ENCODE data around the gene MRPL28. TPM values are rescaled to one million over a fixed set of nuclear protein-coding genes. Genes with fewer than 3 reads are reported as not detected.

Gene MRPL28
- polyA plus RNA-seq, 1 of the 3 experiments (the other 2 are of a cell fraction), result 320 TPM

- no peaks in the 10 kb centered on the region for H3K9me3 ChIP-seq
- TF ChIP-seq CTCF (IDR thresholded peaks at IDR 0.05) (peak; percentile 80), RXRA (IDR thresholded peaks at IDR 0.05; ENCODE audit: borderline replicate concordance, low read depth) (no peak), RAD21 (IDR thresholded peaks at IDR 0.05; ENCODE audit: low read length) (peak; percentile 86), RCOR1 (IDR thresholded peaks at IDR 0.05; ENCODE audit: low read length) (peak; percentile 30; the same call in 1 of the 2 replicates), SMC3 (IDR thresholded peaks at IDR 0.05; ENCODE audit: low read depth, low read length) (peak; percentile 57)
- no peak overlapping the region for H3K4me2 ChIP-seq
- H3K4me3 ChIP-seq (ENCODE audit: low read depth in 2 of 2, low read length in 1 of 2), result no peak overlapping the region; a peak in 1 of 4 replicates
- peaks cover 0 to 7% of the 10 kb centered on the region in 2 experiments; a peak in 2 of 4 replicates for H3K4me1 ChIP-seq (ENCODE audit: control insufficient read depth in 1 of 2, insufficient read depth in 2 of 2, low read depth in 1 of 2, low read length in 1 of 2)
- DNase-seq, result peak; percentile 82
- H3F3A ChIP-seq (replicated peaks; ENCODE audit: insufficient read depth), result peaks cover 15% of the 10 kb centered on the region
- no peak overlapping the region for H3K9ac ChIP-seq
- no peaks in the 10 kb centered on the region for H3K27me3 ChIP-seq (ENCODE audit: insufficient read depth)
- no peak overlapping the region for H3K27ac ChIP-seq (ENCODE audit: low read depth in 2 of 2, low read length in 1 of 2)
- POLR2A ChIA-PET, result no interaction called here
- H3K36me3 ChIP-seq (replicated peaks in 1 of 2; ENCODE audit: control insufficient read depth in 1 of 2, insufficient read depth in 2 of 2, low read length in 1 of 2), result no peaks in the 10 kb centered on the region
- no peak overlapping the region for H2AFZ ChIP-seq (ENCODE audit: low read depth)
- no peaks in the 10 kb centered on the region for H3K9me2 ChIP-seq
- CTCF ChIA-PET, result interaction anchor here (0.5 to 2.3 kb wide), 16 partner anchors 9 to 579 kb away, joined by 3 to 15 read pairs (median 4); partner anchors contain the start of genes CAPN15, DECR2, LMF1 and RAB11FIP3
- H3K79me2 ChIP-seq (ENCODE audit: insufficient read depth), result peaks cover 3% of the 10 kb centered on the region; the same call in 1 of the 2 replicates
- WGBS (ENCODE audit: low lambda C conversion rate), result 74% methylated on average over 4 of the region's 7 CpGs
- no peaks in the 10 kb centered on the region for H4K20me1 ChIP-seq (ENCODE audit: insufficient read depth)
These were observed 21.6 kb upstream of the MRPL28 start for GRCh38 chr16:391885-392335.

DNA sequence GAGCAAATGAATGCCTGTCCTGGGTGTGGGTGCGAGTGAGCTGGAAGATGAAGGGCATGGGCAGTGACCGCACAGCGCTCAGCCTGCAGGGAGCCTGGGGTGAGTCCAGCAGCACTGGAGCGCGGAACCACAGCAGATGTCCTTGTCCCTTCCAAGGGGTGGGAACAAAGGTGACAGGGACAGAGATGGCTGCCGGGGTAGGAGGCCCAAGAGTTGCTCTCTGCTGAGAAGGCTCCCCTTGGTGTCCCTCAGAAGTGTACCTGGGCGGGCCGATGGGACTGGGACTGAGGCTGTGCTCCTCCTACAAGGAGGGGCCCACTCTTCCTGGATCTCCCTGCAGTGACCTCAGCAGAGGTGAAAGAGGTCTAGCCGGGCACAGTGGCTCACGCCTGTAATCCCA lies 19.0 kb upstream of the MRPL28 start:
- Histone ChIP-seq H3K27ac (ENCODE audit: low read depth in 2 of 2, low read length in 1 of 2) (no peak overlapping the region), H4K20me1 (ENCODE audit: insufficient read depth) (no peaks in the 10 kb centered on the region), H2AFZ (ENCODE audit: low read depth) (no peak overlapping the region), H3K9me2 (no peaks in the 10 kb centered on the region), H3K9ac (no peak overlapping the region), H3K4me2 (no peak overlapping the region), H3K36me3 (replicated peaks in 1 of 2; ENCODE audit: control insufficient read depth in 1 of 2, insufficient read depth in 2 of 2, low read length in 1 of 2) (no peaks in the 10 kb centered on the region), H3K9me3 (no peaks in the 10 kb centered on the region), H3K79me2 (ENCODE audit: insufficient read depth) (no peaks in the 10 kb centered on the region), H3K4me3 (ENCODE audit: low read depth in 2 of 2, low read length in 1 of 2) (no peak overlapping the region), H3F3A (replicated peaks; ENCODE audit: insufficient read depth) (peaks cover 4% of the 10 kb centered on the region), H3K27me3 (ENCODE audit: insufficient read depth) (no peaks in the 10 kb centered on the region), H3K4me1 (ENCODE audit: control insufficient read depth in 1 of 2, insufficient read depth in 2 of 2, low read depth in 1 of 2, low read length in 1 of 2) (no peaks in the 10 kb centered on the region)
- ChIA-PET CTCF (no interaction called here), POLR2A (no interaction called here)
- DNase-seq, result no peak
- WGBS (ENCODE audit: low lambda C conversion rate), result 77% methylated on average over 10 of the region's 10 CpGs
- TF ChIP-seq TCF12 (IDR thresholded peaks at IDR 0.05) (no peak), RXRA (IDR thresholded peaks at IDR 0.05; ENCODE audit: borderline replicate concordance, low read depth) (no peak), MXI1 (IDR thresholded peaks at IDR 0.05; ENCODE audit: low read depth, low read length) (no peak), SIN3A (IDR thresholded peaks at IDR 0.05; ENCODE audit: borderline replicate concordance, low read depth, low read length) (no peak), MEF2A (IDR thresholded peaks at IDR 0.05; ENCODE audit: borderline replicate concordance, low read depth) (no peak), TEAD4 (IDR thresholded peaks at IDR 0.05; ENCODE audit: borderline replicate concordance, insufficient read depth) (no peak), SMC3 (IDR thresholded peaks at IDR 0.05; ENCODE audit: low read depth, low read length) (no peak), YY1 (IDR thresholded peaks at IDR 0.05; ENCODE audit: low read depth) (no peak), NRF1 (IDR thresholded peaks at IDR 0.05; ENCODE audit: low read depth, low read length) (no peak), CHD2 (IDR thresholded peaks at IDR 0.05; ENCODE audit: low read length, partially characterized antibody) (no peak), ZBTB33 (IDR thresholded peaks at IDR 0.05; ENCODE audit: borderline replicate concordance, low read depth) (no peak)
- TF ChIP-seq, protein P1, sequence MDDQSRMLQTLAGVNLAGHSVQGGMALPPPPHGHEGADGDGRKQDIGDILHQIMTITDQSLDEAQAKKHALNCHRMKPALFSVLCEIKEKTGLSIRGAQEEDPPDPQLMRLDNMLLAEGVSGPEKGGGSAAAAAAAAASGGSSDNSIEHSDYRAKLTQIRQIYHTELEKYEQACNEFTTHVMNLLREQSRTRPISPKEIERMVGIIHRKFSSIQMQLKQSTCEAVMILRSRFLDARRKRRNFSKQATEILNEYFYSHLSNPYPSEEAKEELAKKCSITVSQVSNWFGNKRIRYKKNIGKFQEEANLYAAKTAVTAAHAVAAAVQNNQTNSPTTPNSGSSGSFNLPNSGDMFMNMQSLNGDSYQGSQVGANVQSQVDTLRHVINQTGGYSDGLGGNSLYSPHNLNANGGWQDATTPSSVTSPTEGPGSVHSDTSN (IDR thresholded peaks at IDR 0.05), result no peak
- TF ChIP-seq, protein P2, sequence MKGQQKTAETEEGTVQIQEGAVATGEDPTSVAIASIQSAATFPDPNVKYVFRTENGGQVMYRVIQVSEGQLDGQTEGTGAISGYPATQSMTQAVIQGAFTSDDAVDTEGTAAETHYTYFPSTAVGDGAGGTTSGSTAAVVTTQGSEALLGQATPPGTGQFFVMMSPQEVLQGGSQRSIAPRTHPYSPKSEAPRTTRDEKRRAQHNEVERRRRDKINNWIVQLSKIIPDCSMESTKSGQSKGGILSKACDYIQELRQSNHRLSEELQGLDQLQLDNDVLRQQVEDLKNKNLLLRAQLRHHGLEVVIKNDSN (IDR thresholded peaks at IDR 0.05; ENCODE audit: borderline replicate concordance, low read depth), result no peak

Data from SK-N-SH (cell line).